ENCODE data around the gene CRHR2.

GRCh38 chr7:30713392-30713791 lies 31.1 kb upstream of the CRHR2 start:
- TF ChIP-seq CTCF (conservative IDR thresholded peaks at IDR 0.05) (no peak), ZFX (IDR thresholded peaks at IDR 0.05) (no peak)

Measured in C4-2B (cell line).